ENCODE data around the gene MAP1B. TPM values are rescaled to one million over a fixed set of nuclear protein-coding genes. Genes with fewer than 3 reads are reported as not detected.

Gene MAP1B
- total RNA-seq, 2 donors from 2014 or later = 0.10 to 0.18 TPM

- ATAC-seq (no peak), DNase-seq (ENCODE audit: low spot score in 2 of 2) (no peak)
- Mint-ChIP-seq H3K9me3 (no peaks in the 10 kb centered on the region), H3K27ac (no peak overlapping the region), H3K36me3 (no peaks in the 10 kb centered on the region)
Measured at GRCh38 chr5:72141440-72142355, 34.4 kb downstream of the MAP1B start.

GRCh38 chr5:72144762-72145161 lies 37.5 kb downstream of the MAP1B start:
- no peak overlapping the region for H3K27ac Mint-ChIP-seq
- no peak for DNase-seq (ENCODE audit: low spot score in 2 of 2)
- no peaks in the 10 kb centered on the region for H3K9me3 Mint-ChIP-seq
- H3K36me3 Mint-ChIP-seq = no peaks in the 10 kb centered on the region
- ATAC-seq = no peak

GRCh38 chr5:72145348-72145747 lies 38.1 kb downstream of the MAP1B start:
- ATAC-seq (no peak), DNase-seq (ENCODE audit: low spot score in 2 of 2) (no peak)
- Mint-ChIP-seq H3K36me3 (no peaks in the 10 kb centered on the region), H3K9me3 (no peaks in the 10 kb centered on the region), H3K27ac (no peak overlapping the region)

GRCh38 chr5:72146056-72146455 lies 38.8 kb downstream of the MAP1B start:
- Mint-ChIP-seq H3K27ac (no peak overlapping the region), H3K9me3 (no peaks in the 10 kb centered on the region), H3K36me3 (no peaks in the 10 kb centered on the region)
- DNase-seq (ENCODE audit: low spot score in 2 of 2) = no peak
- no peak for ATAC-seq

- ATAC-seq (no peak), DNase-seq (ENCODE audit: low spot score in 2 of 2) (no peak)
- no peaks in the 10 kb centered on the region for H3K9me3 Mint-ChIP-seq
- no peaks in the 10 kb centered on the region for H3K36me3 Mint-ChIP-seq
- H3K27ac Mint-ChIP-seq = no peak overlapping the region
Measured at GRCh38 chr5:72147569-72147968, 40.3 kb downstream of the MAP1B start.

GRCh38 chr5:72149742-72150141 lies 42.5 kb downstream of the MAP1B start:
- no peak for DNase-seq (ENCODE audit: low spot score in 2 of 2)
- Mint-ChIP-seq H3K9me3 (no peaks in the 10 kb centered on the region), H3K36me3 (no peaks in the 10 kb centered on the region), H3K27ac (no peak overlapping the region)
- no peak for ATAC-seq

- Mint-ChIP-seq H3K9me3 (no peaks in the 10 kb centered on the region), H3K36me3 (no peaks in the 10 kb centered on the region), H3K27ac (no peak overlapping the region)
- ATAC-seq (no peak), DNase-seq (ENCODE audit: low spot score in 2 of 2) (no peak)
Measured at GRCh38 chr5:72151169-72151568, 43.9 kb downstream of the MAP1B start.

GRCh38 chr5:72151646-72152045 lies 44.4 kb downstream of the MAP1B start:
- Mint-ChIP-seq H3K27ac (no peak overlapping the region), H3K9me3 (no peaks in the 10 kb centered on the region), H3K36me3 (no peaks in the 10 kb centered on the region)
- DNase-seq (ENCODE audit: low spot score in 2 of 2) = no peak
- ATAC-seq = no peak

GRCh38 chr5:72152545-72152944 lies 45.3 kb downstream of the MAP1B start:
- Mint-ChIP-seq H3K27ac (no peak overlapping the region), H3K36me3 (no peaks in the 10 kb centered on the region), H3K9me3 (no peaks in the 10 kb centered on the region)
- DNase-seq (ENCODE audit: low spot score in 2 of 2) = no peak
- no peak for ATAC-seq

GRCh38 chr5:72153551-72153950 lies 46.3 kb downstream of the MAP1B start:
- no peak for ATAC-seq
- no peaks in the 10 kb centered on the region for H3K36me3 Mint-ChIP-seq
- H3K27ac Mint-ChIP-seq = no peak overlapping the region
- DNase-seq (ENCODE audit: low spot score in 2 of 2) = no peak
- no peaks in the 10 kb centered on the region for H3K9me3 Mint-ChIP-seq

GRCh38 chr5:72154076-72154756 lies 46.9 kb downstream of the MAP1B start:
- ATAC-seq = no peak
- Mint-ChIP-seq H3K36me3 (no peaks in the 10 kb centered on the region), H3K27ac (no peak overlapping the region), H3K9me3 (no peaks in the 10 kb centered on the region)
- no peak for DNase-seq (ENCODE audit: low spot score in 2 of 2)

- Mint-ChIP-seq H3K36me3 (no peaks in the 10 kb centered on the region), H3K9me3 (no peaks in the 10 kb centered on the region), H3K27ac (no peak overlapping the region)
- DNase-seq (ENCODE audit: low spot score in 2 of 2) (no peak), ATAC-seq (no peak)
Measured at GRCh38 chr5:72156946-72157624, 49.8 kb downstream of the MAP1B start.

- Mint-ChIP-seq H3K9me3 (no peaks in the 10 kb centered on the region), H3K36me3 (no peaks in the 10 kb centered on the region), H3K27ac (no peak overlapping the region)
- ATAC-seq (no peak), DNase-seq (ENCODE audit: low spot score in 2 of 2) (no peak)
Measured at GRCh38 chr5:72157625-72157962, 50.3 kb downstream of the MAP1B start.

GRCh38 chr5:72159501-72159911 lies 52.2 kb downstream of the MAP1B start:
- no peaks in the 10 kb centered on the region for H3K9me3 Mint-ChIP-seq
- DNase-seq (ENCODE audit: low spot score in 2 of 2) (no peak), ATAC-seq (no peak)
- no peak overlapping the region for H3K27ac Mint-ChIP-seq
- H3K36me3 Mint-ChIP-seq = no peaks in the 10 kb centered on the region

GRCh38 chr5:72160329-72160728 lies 53.1 kb downstream of the MAP1B start:
- Mint-ChIP-seq H3K27ac (no peak overlapping the region), H3K9me3 (no peaks in the 10 kb centered on the region), H3K36me3 (no peaks in the 10 kb centered on the region)
- ATAC-seq = no peak
- no peak for DNase-seq (ENCODE audit: low spot score in 2 of 2)

- Mint-ChIP-seq H3K9me3 (no peaks in the 10 kb centered on the region), H3K36me3 (no peaks in the 10 kb centered on the region), H3K27ac (no peak overlapping the region)
- ATAC-seq (no peak), DNase-seq (ENCODE audit: low spot score in 2 of 2) (no peak)
Measured at GRCh38 chr5:72160959-72161358, 53.7 kb downstream of the MAP1B start.

- Mint-ChIP-seq H3K27ac (no peak overlapping the region), H3K9me3 (no peaks in the 10 kb centered on the region), H3K36me3 (no peaks in the 10 kb centered on the region)
- ATAC-seq (no peak), DNase-seq (ENCODE audit: low spot score in 2 of 2) (no peak)
Measured at GRCh38 chr5:72161951-72162350, 54.7 kb downstream of the MAP1B start.

All from activated naive CD4-positive, alpha-beta T cell treated with anti-CD3 and anti-CD28 coated beads, Interleukin-2, amount 50 U/mL, for 72 hours (primary cell).